ENCODE data around the gene F5. TPM values are rescaled to one million over a fixed set of nuclear protein-coding genes. Genes with fewer than 3 reads are reported as not detected.

F5 gene
- total and polyA plus RNA-seq, 2 of the 13 experiments (the other 11 are each of a cell fraction or from before 2014, with no cell fraction given): 38.3 to 64.0 TPM

- peak; percentile 29; the same call in 1 of the 2 replicates for TF ChIP-seq NFYC (CRISPR knock-in tag; IDR thresholded peaks at IDR 0.05)
- peak; percentile 80; the same call in 1 of the 2 replicates for TF ChIP-seq PITX1 (CRISPR knock-in tag; IDR thresholded peaks at IDR 0.05)
- no peak; the same call in 1 of the 2 replicates for TF ChIP-seq KDM4B (CRISPR knock-in tag; IDR thresholded peaks at IDR 0.05)
- TF ChIP-seq DMAP1 (CRISPR knock-in tag; IDR thresholded peaks at IDR 0.05): peak; percentile 87
- peak; percentile 81 for TF ChIP-seq GATAD2A (CRISPR knock-in tag; IDR thresholded peaks at IDR 0.05)
- peak; percentile 39 for TF ChIP-seq BHLHE40 (IDR thresholded peaks at IDR 0.05; ENCODE audit: low read length)
- peak; percentile 81 for TF ChIP-seq FOXA3 (CRISPR knock-in tag; IDR thresholded peaks at IDR 0.05)
- peak; percentile 42; the same call in 1 of the 2 replicates for TF ChIP-seq ZHX1 (CRISPR knock-in tag; IDR thresholded peaks at IDR 0.05; ENCODE audit: low read depth)
- TF ChIP-seq KDM6A (CRISPR knock-in tag; IDR thresholded peaks at IDR 0.05; ENCODE audit: low read depth): 0 out of 2 replicates have a peak, but pooled peaks have one; percentile 54
- no peak; the same call in 1 of the 2 replicates for TF ChIP-seq RXRA (CRISPR knock-in tag; IDR thresholded peaks at IDR 0.05)
- TF ChIP-seq ZNF772 (CRISPR knock-in tag; IDR thresholded peaks at IDR 0.05): 0 out of 2 replicates have a peak, but pooled peaks have one; percentile 20
- TF ChIP-seq ZNF609 (CRISPR knock-in tag; IDR thresholded peaks at IDR 0.05; ENCODE audit: borderline replicate concordance): peak; percentile 59; the same call in 1 of the 2 replicates
- TF ChIP-seq ZNF652 (CRISPR knock-in tag; IDR thresholded peaks at IDR 0.05; ENCODE audit: borderline replicate concordance, low read depth): 0 out of 2 replicates have a peak, but pooled peaks have one; percentile 27
- TF ChIP-seq HIC2 (CRISPR knock-in tag; IDR thresholded peaks at IDR 0.05; ENCODE audit: low read depth): peak; percentile 48; the same call in 1 of the 2 replicates
- peak; percentile 26; the same call in 1 of the 2 replicates for TF ChIP-seq CTCF (CRISPR knock-in tag; IDR thresholded peaks at IDR 0.05)
- peak; percentile 70; the same call in 1 of the 2 replicates for TF ChIP-seq ZNF503 (CRISPR knock-in tag; IDR thresholded peaks at IDR 0.05)
Measured at GRCh38 chr1:169484683-169485430, 101.4 kb downstream of the F5 start (continued).

Measured in HepG2 (cell line).